OCI-LY3 (cell line): ENCODE results near the gene MAP2K1.

Experiments used
- H2AFZ ChIP-seq: fragments of 200-600, 300-600 bp; shearing (Covaris generic); 2 replicates; pipeline ENCODE4 v1.6.0; 2014; ENCODE audit warnings: antibody characterized with exemption, low read depth, low read length
- H3K27ac ChIP-seq: fragments of 200-600, 300-600 bp; sonication (generic); 2 replicates; pipeline ENCODE4 v1.5.1; 2014; ENCODE audit warnings: mild to moderate bottlenecking, low read length, moderate library complexity, mixed read lengths
- H3K27me3 ChIP-seq: fragments of 200-600, 300-600 bp; sonication (generic); 2 replicates; pipeline ENCODE4 v1.6.1; 2014; ENCODE audit warnings: low read depth, low read length, mixed read lengths
- H3K36me3 ChIP-seq: fragments of 200-600, 300-600 bp; sonication (generic); replicated peaks from 2 replicates; pipeline ENCODE3; 2014; ENCODE audit warnings: low read depth, low read length, mixed read lengths
- H3K4me1 ChIP-seq: fragments of 300-600, 200-600 bp; sonication (generic); 2 replicates; pipeline ENCODE4 v1.6.1; 2014; ENCODE audit warnings: low read length, mixed read lengths
- H3K4me2 ChIP-seq: fragments of 200-600, 300-600 bp; sonication (generic); 2 replicates; pipeline ENCODE4 v1.6.1; 2014; ENCODE audit warnings: low read length, mixed read lengths
- H3K4me3 ChIP-seq: fragments of 300-600, 200-600 bp; sonication (generic); 2 replicates; pipeline ENCODE4 v1.5.1; 2014; ENCODE audit warnings: antibody characterized with exemption, mild to moderate bottlenecking, low read length, moderate library complexity
- H3K79me2 ChIP-seq: fragments of 300-600, 200-600 bp; shearing (Covaris generic); 2 replicates; pipeline ENCODE4 v1.6.1; 2014; ENCODE audit warnings: mild to moderate bottlenecking, low read length, mixed read lengths
- H3K9ac ChIP-seq: fragments of 300-600, 200-600 bp; shearing (Covaris generic); 2 replicates; pipeline ENCODE4 v1.6.0; 2014; ENCODE audit warnings: mild to moderate bottlenecking, low read length, moderate library complexity
- H3K9me3 ChIP-seq: fragments of 200-600, 300-600 bp; shearing (Covaris generic); 2 replicates; pipeline ENCODE4 v1.6.1; 2014; ENCODE audit warnings: low read length, mixed read lengths; ENCODE audit not compliant: insufficient read depth
- H4K20me1 ChIP-seq: fragments of 200-600, 300-600 bp; sonication (generic); 2 replicates; pipeline ENCODE4 v1.6.1; 2016; ENCODE audit warnings: low read length, mixed read lengths; ENCODE audit not compliant: insufficient read depth
- CTCF ChIP-seq: fragments of 200-600, 300-600 bp; sonication (generic); IDR thresholded peaks from 2 replicates; pipeline ENCODE4 v1.5.1; 2014; ENCODE audit warnings: antibody characterized with exemption, low read length, low read depth
- EZH2phosphoT487 ChIP-seq: fragments of 200-600 bp; shearing (Covaris generic); IDR thresholded peaks from 2 replicates; pipeline ENCODE4 v1.6.1; 2018; ENCODE audit warnings: antibody characterized with exemption, mixed run types, low read depth

MAP2K1 gene

GRCh38 chr15:66477011-66477410 is 90.3 kb downstream of the MAP2K1 start:
- Histone ChIP-seq H3K79me2 (peaks cover 4% of the 10 kb centered on the region; the same call in 1 of the 2 replicates), H3K9me3 (no peaks in the 10 kb centered on the region), H3K4me1 (no peaks in the 10 kb centered on the region), H3K4me2 (no peak overlapping the region), H3K27me3 (no peaks in the 10 kb centered on the region), H3K36me3 (peaks cover 7% of the 10 kb centered on the region), H3K4me3 (no peak overlapping the region), H3K9ac (no peak overlapping the region), H2AFZ (no peak overlapping the region), H4K20me1 (peaks cover 27% of the 10 kb centered on the region), H3K27ac (no peak overlapping the region)
- TF ChIP-seq CTCF (no peak), EZH2phosphoT487 (no peak)

GRCh38 chr15:66480267-66480666 is 93.6 kb downstream of the MAP2K1 start:
- Histone ChIP-seq H3K4me3 (no peak overlapping the region), H3K27ac (no peak overlapping the region), H3K27me3 (no peaks in the 10 kb centered on the region), H2AFZ (no peak overlapping the region), H3K79me2 (peaks cover 4% of the 10 kb centered on the region; the same call in 1 of the 2 replicates), H3K9me3 (no peaks in the 10 kb centered on the region), H3K4me2 (no peak overlapping the region), H3K4me1 (0 out of 2 replicates have a peak, but pooled peaks cover 4% of the 10 kb centered on the region), H3K36me3 (peaks cover 29% of the 10 kb centered on the region), H3K9ac (no peak overlapping the region), H4K20me1 (peaks cover 40% of the 10 kb centered on the region)
- TF ChIP-seq EZH2phosphoT487 (no peak), CTCF (no peak)

- Histone ChIP-seq H3K36me3 (peaks cover 29% of the 10 kb centered on the region), H3K27me3 (no peaks in the 10 kb centered on the region)
- TF ChIP-seq CTCF: no peak
- TF ChIP-seq EZH2phosphoT487: no peak
Measured at GRCh38 chr15:66481107-66481856, 94.6 kb downstream of the MAP2K1 start.

GRCh38 chr15:66482539-66482938 is 95.8 kb downstream of the MAP2K1 start:
- no peak for TF ChIP-seq CTCF
- TF ChIP-seq EZH2phosphoT487: no peak
- H3K9me3 ChIP-seq: no peaks in the 10 kb centered on the region
- H4K20me1 ChIP-seq: peaks cover 28% of the 10 kb centered on the region
- H3K9ac ChIP-seq: no peak overlapping the region
- no peaks in the 10 kb centered on the region; the same call in 1 of the 2 replicates for H3K79me2 ChIP-seq
- H3K27ac ChIP-seq: no peak overlapping the region
- no peaks in the 10 kb centered on the region for H3K27me3 ChIP-seq
- H3K36me3 ChIP-seq: peaks cover 37% of the 10 kb centered on the region
- H2AFZ ChIP-seq: no peak overlapping the region
- H3K4me1 ChIP-seq: 0 out of 2 replicates have a peak, but pooled peaks cover 4% of the 10 kb centered on the region
- H3K4me2 ChIP-seq: no peak overlapping the region
- H3K4me3 ChIP-seq: no peak overlapping the region

More at GRCh38 chr15:66481107-66481856, 94.6 kb downstream of the MAP2K1 start:
- H3K79me2 ChIP-seq: peaks cover 3% of the 10 kb centered on the region; the same call in 1 of the 2 replicates
- H2AFZ ChIP-seq: no peak overlapping the region
- no peak overlapping the region for H3K4me3 ChIP-seq
- no peak overlapping the region for H3K4me2 ChIP-seq
- no peak overlapping the region for H3K9ac ChIP-seq
- H3K27ac ChIP-seq: no peak overlapping the region
- H4K20me1 ChIP-seq: peaks cover 38% of the 10 kb centered on the region
- 0 out of 2 replicates have a peak, but pooled peaks cover 4% of the 10 kb centered on the region for H3K4me1 ChIP-seq
- no peaks in the 10 kb centered on the region for H3K9me3 ChIP-seq
